NCI-H1694 treated with DMSO at 0.1 percent for 48 hours (cell line): ENCODE measurements around the gene CCDC30.
"Not testable (repeated sequence)": the region's sequence is repeated elsewhere in the genome, so short reads cannot be mapped to it uniquely, and the experiment has no call there.

Experiments
- DNase-seq: peaks from one replicate; lab custom pipeline; 2025; lab: John Stamatoyannopoulos, UW

Gene CCDC30

DNA sequence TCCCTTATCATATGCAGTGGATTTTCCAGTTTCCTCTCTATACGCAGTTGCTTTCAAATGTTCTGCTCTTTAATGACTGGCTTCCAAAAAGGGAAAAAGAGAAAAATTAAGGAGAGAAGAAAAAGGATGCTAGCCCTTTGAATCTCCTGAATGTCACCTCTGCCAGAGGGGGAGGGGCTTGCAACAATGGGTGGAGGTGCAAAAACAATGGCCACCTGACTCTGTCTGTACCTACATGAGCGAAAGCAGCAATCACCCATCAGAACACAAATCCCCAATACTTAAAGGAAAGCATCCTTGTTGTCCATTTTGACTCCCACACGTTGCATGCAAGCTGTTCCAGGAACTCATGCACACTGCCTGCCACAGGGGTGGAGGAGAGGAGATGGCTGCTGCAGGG, 61.2 kb downstream of the CCDC30 start:
- no peak for DNase-seq

DNA sequence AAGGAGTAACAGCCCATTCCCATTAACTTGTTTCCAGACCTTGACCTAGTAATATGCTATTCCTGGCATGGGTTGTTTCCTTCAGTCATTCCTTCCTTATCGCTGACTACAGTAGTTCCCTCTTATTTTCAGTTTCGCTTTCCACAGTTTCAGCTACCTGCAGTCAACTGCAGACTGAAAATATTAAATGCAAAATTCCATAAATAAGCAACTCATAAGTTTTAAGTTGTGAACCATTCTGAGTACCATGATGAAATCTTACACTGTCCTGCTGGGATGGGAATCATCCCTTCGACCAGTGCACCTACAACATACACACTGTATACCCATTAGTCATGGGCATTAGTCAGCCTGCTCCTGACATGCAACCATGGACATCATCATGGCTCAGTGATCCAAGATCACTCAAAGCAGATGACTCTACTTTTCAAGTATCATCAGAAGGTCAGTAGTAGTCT, 66.7 kb downstream of the CCDC30 start:
- DNase-seq = no peak

DNA sequence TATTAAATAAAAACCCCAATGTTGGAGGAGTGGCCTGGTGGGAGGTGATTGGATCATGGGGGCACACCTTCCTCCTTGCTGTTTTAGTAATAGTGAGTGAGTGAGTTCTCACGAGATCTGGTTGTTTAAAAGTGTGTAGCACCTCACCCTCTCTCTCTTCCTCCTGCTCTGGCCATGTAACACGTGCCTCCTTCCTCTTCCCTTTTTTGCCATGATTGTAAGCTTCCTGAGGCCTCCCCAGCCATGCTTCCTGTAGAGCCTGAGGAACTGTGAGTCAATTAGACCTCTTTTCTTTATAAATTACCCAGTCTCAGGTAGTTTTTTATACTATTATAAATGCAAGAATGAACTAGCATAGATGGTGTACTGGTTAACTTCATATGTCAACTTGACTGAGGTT, 68.0 kb downstream of the CCDC30 start:
- DNase-seq = no peak

DNA sequence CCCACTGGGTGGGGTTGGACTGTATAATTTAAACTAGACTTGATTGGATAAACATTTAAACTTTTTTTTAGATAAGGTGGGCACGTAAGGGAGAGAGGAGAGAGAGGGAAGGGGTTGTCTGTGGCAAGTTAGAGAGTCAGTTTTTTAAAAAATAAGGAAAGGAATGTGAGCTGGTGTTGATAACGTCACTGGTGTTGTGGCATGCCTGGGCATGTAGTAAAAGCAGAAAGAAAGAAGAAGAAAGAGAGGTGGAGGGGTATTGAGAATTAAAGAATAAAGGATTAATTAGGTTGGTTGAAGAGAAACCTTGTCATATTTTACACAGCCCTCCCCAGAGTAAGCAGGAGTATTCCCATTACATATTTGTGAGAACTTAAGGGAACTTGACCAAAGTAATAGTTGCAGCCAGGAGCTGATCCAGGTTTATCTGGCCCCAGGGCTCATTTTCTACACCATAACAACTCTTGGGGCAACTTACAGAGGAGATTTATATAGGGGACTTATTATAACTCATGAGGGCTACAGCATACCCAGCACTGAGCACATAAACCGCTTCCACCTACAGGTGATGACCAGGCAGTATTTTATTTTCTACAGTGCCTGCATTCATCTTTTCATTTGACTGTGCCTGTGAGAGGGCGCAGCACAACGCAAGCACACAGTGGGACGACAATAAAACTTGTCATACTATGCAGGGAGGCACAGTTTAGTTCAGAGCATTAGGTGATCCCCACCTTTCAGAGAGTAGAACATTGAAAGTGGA, 70.2 kb downstream of the CCDC30 start:
- DNase-seq = no peak

DNA sequence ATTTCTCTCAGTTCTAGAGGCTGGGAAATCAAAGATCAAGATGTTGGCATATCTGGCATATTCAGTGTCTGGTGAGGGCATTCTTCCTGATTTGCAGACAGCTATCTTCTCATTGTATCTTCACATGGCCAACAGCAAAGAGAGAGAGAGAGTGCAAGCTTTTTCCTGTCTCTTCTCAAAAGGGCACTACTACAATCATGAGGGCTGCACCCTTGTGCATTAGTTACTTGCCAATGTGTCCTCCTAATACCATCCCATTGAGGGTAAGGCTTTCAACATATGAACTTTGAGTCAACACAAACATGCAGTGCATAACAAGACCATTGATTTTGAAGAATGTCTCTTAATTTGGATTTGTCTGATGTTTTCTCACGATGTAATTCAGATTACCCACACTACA, 78.0 kb downstream of the CCDC30 start:
- DNase-seq = no peak

DNA sequence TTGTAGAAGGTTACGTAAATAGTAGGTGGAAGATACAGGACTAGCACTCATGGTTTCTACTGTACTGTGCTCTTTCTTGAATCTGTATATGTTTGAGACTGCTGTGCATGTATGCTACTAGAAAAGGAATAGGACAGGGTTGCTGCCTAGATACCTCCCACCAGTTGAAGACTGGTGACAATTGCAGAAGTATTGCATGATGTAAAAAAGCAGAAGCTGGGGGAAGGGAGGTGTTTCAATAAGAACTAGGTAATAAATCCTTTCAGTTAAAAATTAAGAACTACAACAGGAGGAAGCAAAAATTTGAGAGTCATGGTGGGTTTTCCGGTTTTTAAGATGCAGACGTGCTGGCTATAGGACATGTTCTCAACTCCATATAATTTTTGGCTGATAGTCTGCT, 88.1 kb downstream of the CCDC30 start:
- DNase-seq = no peak

DNA sequence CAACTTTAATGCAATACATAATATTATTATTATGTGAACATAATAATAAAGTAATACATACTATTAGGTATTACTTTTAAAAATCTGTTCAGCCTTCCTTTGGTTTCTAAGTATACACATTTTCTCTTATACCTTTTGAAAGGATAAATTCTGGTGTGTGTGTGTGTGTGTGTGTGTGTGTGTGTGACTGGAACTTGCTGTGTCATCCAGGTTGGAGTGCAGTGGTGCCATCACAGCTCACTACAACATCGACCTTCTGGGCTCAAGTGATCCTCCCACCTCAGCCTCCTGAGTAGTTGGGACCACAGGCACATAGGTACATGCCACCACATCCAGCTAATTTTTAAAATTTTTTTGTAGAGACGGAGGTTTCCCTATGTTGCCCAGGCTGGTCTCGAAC, 88.5 kb downstream of the CCDC30 start:
- DNase-seq = no peak

DNA sequence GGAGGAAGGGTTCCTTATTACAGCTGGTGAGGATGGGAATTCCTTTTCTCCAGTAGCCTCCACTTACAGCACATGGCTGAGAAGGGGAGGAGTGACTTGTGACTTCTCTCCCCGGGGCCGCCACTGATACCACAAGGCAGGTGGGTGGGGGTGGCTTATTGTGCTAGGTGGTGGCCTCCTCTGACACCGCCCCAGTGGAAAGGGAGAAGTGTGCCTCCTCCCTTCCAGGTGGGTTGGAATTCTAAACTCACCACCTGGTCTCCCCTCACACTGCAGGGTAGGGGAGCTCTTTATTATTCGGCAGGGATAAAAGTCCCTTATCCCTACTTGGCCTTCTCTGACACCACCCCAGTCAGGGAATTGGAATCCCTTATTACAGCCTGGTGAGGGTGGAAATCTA, 89.5 kb downstream of the CCDC30 start:
- DNase-seq = no peak

DNA sequence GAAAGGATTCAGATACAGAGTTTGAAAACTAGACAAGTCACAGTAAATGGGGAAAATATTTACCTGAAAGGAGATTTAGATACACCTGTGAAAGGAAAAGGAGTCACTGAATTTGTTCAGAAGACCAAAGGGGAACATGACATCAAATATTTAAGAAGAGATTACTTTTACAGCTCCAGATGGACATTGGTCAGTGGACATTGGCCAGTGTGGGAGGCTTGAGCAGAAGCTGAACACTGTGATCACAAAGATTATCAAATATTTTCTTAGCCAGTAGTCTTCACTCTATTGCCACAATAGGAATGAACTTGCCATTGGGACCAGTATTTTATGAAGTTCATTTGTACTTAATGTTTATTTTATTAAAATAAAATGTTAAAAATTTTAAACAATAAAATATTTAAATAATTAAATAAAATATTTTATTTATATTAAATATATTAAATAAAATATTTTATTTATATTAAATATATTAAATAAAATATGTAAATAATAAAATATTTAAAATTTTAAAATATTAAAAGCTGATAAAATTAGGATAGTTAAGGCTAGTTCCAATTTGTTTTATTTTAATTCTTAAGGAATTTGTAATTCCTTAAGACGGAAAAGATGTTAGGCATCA, 94.3 kb downstream of the CCDC30 start:
- DNase-seq = no peak

DNA sequence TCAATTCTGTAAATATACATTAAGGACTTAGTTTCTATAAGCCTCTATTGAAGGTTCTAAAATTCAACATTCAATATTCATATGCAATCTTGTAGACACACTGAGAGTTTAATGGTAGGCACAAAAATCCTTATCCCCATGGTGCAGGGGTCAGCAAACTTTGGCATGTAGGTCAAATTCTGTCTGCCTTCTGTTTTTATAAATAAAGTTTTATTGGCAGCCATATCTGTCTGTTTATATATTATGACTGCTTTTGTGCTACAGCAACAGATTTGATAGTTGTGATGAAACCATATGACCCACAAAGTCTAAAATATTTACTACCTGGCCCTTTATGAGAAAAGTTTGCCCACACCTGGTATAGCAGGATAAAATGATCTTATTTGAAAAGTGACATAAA, 104.0 kb downstream of the CCDC30 start:
- DNase-seq = no peak

DNA sequence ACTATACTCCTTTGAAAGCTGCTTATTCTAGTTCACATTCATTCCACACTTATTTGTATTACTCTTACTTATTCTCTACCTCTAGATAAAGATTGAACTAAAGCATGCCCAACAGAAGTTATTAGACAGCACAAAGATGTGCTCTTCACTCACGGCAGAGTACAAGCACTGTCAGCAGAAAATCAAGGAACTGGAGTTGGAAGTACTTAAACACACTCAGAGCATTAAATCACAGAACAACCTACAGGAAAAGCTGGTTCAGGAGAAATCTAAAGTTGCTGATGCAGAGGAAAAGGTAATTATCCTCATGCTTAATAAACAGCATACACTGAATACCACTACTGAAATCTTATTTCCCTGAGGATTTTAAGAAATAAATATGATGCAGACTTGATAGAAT, 113.8 kb downstream of the CCDC30 start:
- no peak for DNase-seq

DNA sequence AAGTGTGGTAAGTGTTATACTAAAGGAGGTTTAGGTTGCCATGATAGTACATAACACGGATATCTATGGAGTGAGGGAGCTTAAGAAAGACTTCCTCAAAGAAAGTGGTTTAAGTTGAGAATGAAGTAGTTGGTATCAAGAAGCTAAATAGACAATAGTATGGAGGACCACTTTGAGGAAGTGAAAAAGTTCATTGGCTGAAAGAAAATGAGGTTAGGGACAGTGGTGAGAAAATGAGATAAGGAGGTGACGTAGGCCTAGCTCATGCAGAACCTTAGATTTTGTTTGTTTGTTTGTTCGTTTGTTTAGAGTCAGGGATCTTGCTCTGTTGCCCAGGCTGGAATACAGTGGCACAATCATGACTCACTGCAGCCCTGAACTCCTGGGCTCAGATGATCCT, 122.9 kb downstream of the CCDC30 start:
- no peak for DNase-seq

DNA sequence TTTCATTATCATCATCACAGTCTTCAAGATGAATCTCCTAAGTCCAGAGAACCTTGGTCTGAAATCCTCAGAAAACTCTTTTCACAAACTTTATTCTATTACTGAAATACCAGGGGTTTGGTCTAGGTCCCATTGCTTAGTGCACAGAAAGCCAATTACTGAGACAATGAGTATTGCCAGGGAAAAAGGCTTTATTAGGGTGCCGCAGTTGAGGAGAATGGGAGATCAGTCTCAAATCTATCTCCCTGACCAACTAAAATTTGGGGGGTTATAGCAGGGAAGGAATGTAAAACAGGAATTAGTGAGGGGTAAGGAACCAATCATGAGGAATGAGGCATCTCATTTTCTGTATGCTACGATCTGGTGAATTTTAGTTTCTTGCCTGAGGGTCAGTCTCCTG, 124.7 kb downstream of the CCDC30 start:
- DNase-seq = no peak

DNA sequence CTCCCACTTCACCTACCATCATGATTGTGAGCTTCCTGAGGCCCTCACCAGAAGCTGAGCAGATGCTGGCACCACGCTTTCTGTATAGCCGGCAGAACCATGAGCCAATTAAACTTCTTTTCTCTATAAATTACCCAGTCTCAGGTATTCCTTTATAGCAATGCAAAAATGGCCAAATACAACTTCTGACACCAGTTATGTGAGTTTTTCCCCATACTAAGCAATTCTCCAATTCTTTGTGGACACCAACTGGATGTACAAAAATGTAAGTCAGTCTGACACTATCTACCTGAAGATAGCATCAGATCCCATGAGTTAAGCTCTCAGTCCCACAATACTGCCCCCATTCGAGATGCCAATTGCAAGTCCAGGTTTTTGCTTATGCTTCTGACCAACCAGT, 129.7 kb downstream of the CCDC30 start:
- no peak for DNase-seq

DNA sequence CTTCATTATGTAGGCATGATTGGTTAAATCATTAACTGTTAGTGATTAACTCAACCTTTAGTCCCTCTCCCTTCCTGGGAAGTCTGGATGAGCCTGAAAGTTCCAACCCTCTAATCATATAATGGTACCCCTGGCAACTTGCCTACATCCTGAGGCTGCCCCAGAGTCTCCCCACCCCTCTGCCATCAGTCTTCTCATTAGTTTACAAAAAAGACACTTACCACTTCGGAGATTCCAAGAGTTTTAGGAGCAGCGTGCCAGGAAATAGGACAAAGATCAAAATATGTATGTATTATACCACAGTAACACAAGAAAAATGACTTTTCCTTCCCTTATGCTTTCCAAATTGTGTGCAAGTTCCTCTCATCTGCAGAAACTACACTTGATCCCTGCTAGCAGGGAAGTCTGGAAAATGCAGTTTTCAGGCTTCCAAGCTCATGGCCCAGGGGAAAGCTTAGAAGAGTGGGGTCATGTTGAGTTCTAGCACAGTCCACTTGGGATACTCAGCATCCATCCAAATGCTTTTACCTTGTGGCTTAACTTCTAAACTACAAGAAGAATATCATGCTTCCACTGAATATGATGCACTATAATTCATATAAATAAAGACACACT, 130.5 kb downstream of the CCDC30 start:
- DNase-seq = no peak

DNA sequence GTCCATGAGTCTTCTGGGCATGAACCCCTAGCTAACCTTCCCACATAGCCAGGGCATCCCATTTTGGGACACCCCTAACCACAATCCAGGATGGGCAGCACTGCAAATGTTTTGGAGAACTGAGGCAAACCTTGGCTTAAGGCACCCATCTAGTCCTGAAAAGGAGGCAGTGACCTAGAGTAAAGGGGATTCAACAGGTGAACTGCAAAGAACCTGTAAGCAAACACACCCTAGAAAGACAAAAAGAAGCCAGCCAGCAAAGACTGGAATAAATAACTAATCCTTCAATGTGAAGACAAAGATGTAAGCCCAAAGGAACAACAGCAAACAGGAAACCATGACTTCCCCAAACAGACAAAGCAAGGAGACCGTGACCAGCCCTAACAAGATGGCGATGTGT, 138.4 kb downstream of the CCDC30 start:
- no peak for DNase-seq

DNA sequence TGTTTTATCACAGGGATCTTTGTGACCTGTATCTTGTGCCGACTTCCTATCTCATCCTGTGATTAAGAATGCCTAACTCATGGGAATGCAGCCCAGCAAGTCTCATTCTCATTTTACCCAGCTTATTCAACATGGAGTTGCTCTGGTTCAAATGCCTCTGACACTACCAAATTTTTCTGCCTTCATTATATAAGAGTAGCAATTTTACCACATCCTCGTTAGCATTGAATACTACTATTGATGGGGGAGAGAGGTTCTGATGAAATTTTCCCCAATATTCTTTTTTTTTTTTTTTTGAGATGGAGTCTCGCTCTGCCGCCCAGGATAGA, 150.7 kb downstream of the CCDC30 start:
- DNase-seq = no peak

DNA sequence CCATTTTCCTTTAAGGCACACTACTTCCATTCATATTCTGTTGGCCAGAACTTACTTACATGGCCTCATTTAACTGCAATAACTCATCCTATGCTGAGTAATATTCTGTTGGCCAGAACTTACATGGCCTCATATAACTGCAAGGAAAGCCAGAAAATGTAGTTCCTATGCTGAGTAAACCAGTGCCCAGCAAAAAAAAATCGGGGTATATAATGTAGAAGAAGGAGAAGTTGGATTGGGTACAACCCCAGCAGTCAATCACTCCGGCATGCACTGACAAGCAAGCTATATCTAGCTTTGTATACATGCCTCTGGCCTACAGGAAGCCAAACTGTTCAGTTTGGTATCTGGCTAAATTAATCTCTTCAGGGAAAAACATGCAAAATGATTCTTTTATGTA, 155.8 kb downstream of the CCDC30 start:
- no peak for DNase-seq

DNA sequence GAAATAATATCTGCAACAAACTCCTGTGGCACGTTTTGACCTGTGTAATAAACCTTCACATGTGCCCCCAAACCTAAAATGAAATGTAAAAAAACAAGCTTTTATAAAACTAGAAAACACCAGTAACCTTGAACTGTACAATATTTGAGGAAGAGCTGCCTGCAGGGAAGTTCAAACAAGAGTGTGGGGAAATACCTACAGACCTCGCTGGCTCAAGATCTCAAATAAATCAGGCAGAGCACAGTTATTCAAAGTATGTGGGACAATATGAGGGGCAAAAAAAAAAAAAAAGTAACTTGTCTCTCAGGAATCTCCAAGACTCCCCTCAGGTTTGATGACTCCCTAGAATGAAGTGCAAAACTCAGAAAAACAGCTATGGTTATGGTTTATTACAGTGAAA, 157.2 kb downstream of the CCDC30 start:
- DNase-seq = no peak

DNA sequence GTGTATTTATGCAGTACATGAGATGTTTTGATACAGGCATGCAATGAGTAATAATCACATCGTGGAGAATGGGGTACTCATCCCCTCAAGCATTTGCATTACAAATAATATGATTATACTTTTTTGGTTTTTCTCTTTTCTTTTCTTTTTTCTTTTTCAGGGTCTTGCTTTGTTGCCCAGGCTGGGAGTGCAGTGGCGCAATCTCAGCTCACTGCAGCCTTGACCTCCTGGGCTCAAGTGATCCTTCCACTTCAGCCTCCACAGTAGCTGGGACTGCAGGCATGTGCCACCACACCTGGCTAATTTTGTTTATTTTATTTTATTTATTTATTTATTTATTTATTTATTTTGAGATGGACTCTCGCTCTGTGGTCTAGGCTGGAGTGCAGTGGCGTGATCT, 158.1 kb downstream of the CCDC30 start:
- not testable (repeated sequence) for DNase-seq

DNA sequence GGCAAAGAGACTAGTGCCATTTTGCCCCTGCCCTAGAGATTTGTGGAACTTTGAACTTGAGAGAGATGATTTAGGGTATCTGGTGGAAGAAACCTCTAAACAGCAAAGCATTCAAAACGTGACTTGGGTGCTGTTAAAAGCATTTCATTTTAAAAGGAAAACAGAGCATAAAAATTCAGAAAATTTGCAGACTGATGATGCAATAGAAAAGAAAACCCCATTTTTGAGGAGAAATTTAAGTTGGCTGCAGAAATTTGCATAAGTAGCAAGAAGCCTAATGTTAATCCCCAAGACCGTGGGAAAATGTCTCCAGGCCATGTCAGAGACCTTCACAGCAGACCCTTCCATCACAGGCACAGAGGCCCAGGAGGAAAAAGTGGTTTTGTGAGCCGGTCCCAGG, 164.1 kb downstream of the CCDC30 start:
- not testable (repeated sequence) for DNase-seq

DNA sequence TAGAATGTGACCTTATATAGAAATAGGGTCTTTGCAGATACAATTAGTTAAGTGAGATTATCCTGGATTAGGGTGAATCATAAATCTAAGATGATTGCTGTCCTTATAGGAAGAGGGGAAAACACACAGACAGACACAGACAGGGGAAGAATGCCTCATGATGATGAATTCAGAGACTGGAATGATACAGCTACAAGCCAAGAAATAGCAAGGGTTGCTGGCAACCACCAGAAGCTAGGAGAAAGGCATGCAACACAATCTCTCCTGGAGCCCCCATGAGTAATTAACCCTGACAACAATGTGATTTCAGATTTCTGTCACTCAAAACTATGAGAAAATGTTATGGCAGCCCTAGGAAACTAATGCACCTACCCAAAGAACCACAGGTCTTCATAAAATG, 176.0 kb downstream of the CCDC30 start:
- no peak for DNase-seq

DNA sequence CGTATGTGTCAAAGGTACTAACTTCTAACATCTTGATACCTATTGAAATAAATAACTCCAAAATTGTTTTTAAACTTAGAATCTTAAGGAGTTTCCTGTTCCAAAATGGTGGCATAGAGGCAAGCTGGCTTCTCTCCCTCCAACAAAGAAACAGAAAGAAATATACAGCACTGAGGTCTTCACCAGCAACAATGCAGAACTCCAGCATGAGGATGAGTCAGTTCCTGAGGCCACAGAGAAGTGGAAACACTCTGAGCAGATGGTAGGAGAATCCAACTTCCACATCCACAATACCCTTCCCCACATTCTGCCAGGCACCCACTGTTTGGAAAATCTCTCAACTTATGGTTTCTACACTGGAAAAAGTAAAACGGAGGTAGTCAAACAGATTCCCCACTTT, 183.0 kb downstream of the CCDC30 start:
- no peak for DNase-seq

DNA sequence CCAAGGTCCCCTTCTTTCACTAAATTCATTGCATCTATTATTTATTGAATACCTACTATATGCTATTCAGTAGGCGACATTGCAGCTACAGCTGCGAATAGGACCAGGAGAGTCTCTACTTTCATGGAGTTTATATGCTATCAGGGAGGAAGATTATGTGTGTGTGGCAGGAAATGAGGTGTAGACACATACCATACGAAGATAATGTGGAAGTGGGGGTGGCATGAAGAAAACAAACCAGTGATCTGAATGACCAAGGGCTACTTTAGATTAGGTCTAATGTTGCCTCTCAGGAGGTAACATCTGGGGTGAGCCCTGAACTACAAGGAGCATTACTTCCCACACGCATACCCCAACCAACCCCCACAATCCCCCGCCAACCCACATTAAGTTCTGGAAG, 194.1 kb downstream of the CCDC30 start:
- DNase-seq = no peak
